ENCODE results near the gene PACSIN2.

Gene PACSIN2

DNA sequence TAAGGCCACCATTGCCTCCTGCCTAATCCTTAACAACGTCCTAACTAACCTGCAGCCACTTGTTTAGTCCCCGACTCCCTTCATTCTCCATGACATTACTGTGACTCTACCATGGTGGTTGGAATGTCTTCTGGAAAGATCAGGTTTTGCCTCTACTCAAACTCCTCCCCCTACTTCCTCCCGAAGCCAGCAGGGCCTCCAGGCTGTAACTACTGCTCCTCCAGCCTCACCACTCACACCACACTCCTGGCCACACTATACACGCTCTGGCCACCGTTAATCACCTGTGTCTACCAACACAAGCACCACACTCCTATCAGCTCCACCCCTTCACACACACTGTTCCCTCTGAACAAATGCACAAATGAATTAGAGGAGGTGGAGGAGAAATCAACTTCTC, 69.2 kb downstream of the PACSIN2 start:
- TF ChIP-seq, protein P1, sequence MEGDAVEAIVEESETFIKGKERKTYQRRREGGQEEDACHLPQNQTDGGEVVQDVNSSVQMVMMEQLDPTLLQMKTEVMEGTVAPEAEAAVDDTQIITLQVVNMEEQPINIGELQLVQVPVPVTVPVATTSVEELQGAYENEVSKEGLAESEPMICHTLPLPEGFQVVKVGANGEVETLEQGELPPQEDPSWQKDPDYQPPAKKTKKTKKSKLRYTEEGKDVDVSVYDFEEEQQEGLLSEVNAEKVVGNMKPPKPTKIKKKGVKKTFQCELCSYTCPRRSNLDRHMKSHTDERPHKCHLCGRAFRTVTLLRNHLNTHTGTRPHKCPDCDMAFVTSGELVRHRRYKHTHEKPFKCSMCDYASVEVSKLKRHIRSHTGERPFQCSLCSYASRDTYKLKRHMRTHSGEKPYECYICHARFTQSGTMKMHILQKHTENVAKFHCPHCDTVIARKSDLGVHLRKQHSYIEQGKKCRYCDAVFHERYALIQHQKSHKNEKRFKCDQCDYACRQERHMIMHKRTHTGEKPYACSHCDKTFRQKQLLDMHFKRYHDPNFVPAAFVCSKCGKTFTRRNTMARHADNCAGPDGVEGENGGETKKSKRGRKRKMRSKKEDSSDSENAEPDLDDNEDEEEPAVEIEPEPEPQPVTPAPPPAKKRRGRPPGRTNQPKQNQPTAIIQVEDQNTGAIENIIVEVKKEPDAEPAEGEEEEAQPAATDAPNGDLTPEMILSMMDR (IDR thresholded peaks at IDR 0.05; ENCODE audit: low read depth, low read length, missing control alignments) = no peak
- no peak overlapping the region for H3K4me3 ChIP-seq (ENCODE audit: low read depth, low read length)
- DNase-seq (ENCODE audit: low read depth) = no peak

DNA sequence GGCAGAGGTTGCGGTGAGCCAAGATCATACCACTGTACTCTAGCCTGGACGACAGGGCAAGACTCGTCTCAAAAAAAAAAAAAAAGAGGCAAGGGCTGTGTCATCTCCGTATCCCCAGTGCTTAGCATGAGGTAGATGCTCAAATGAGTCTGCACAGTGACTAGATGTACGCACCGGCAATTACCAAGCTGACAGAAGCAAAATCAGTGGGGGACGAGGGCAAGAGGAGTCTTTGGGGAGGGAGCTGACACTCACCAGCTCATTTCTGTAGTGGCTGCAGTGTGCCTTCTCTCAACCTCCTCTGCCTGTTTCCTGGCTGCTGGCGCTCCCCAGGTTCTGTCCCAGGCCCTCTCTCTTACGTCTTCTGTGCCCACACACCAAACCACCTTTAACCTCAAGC, 69.9 kb downstream of the PACSIN2 start:
- no peak overlapping the region for H3K4me3 ChIP-seq (ENCODE audit: low read depth, low read length)
- DNase-seq (ENCODE audit: low read depth) = no peak
- TF ChIP-seq, protein P1 (IDR thresholded peaks at IDR 0.05; ENCODE audit: low read depth, low read length, missing control alignments) = no peak

DNA sequence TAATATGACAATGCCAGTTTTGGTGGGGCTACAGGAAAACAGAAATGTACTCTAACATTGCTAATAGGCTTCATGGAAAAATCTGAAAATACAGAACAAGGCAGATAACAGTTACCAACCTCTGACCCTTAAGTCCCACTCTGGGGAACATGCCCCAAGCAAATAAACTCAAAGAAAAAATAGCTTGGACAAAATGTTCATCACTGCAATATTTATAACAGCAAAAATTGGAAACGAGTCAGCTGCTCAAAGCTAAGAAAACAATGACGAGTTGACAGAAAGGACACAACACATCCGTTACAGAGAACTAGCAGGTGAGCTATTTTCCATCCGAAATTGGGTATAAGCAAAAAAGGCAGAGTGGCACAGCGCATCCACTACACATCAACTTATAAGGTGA, 70.5 kb downstream of the PACSIN2 start:
- DNase-seq (ENCODE audit: low read depth) = no peak
- TF ChIP-seq, protein P1 (IDR thresholded peaks at IDR 0.05; ENCODE audit: low read depth, low read length, missing control alignments) = no peak
- no peak overlapping the region for H3K4me3 ChIP-seq (ENCODE audit: low read depth, low read length)

DNA sequence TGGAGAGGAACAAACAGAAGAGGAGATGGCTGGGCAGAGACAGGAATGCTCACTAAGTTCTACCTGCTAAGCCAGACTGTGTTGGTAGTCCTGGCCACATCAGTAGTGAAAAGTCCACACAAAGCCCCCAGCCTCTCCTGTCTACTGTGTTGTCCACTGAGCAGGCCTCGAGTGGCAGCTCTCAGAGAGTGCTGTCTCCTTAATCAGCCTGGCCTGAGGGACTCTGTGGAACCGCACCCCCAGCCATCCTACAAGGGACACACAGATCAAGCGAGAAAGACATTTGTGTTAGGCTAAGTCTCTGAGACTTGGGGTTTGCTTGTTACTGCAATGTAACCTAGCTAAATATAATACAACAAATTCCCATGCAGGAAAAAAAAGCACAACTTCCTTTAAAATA, 71.0 kb downstream of the PACSIN2 start:
- DNase-seq (ENCODE audit: low read depth) = no peak
- TF ChIP-seq, protein P1 (IDR thresholded peaks at IDR 0.05; ENCODE audit: low read depth, low read length, missing control alignments) = no peak
- H3K4me3 ChIP-seq (ENCODE audit: low read depth, low read length) = no peak overlapping the region

DNA sequence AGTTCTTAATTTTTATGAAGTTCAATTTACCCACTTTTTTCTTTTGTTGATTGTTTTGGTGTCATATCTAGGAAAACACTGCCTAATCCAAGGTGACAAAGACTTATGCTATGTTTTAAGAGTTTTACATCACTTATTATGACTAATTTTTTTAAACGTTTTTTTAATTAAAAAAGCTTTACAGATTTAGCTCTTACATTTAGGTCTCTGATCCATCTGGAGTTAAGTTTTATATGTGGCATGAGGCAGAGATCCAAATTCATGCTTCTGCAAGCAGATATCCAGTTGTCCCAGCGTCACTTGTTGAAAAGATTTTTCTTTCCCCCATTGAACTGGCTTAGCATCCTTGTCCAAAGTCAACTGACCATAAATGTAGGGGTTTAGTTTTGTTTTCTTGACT, 72.6 kb downstream of the PACSIN2 start:
- TF ChIP-seq, protein P1 (IDR thresholded peaks at IDR 0.05; ENCODE audit: low read depth, low read length, missing control alignments) = no peak
- H3K4me3 ChIP-seq (ENCODE audit: low read depth, low read length) = no peak overlapping the region
- DNase-seq (ENCODE audit: low read depth) = no peak

DNA sequence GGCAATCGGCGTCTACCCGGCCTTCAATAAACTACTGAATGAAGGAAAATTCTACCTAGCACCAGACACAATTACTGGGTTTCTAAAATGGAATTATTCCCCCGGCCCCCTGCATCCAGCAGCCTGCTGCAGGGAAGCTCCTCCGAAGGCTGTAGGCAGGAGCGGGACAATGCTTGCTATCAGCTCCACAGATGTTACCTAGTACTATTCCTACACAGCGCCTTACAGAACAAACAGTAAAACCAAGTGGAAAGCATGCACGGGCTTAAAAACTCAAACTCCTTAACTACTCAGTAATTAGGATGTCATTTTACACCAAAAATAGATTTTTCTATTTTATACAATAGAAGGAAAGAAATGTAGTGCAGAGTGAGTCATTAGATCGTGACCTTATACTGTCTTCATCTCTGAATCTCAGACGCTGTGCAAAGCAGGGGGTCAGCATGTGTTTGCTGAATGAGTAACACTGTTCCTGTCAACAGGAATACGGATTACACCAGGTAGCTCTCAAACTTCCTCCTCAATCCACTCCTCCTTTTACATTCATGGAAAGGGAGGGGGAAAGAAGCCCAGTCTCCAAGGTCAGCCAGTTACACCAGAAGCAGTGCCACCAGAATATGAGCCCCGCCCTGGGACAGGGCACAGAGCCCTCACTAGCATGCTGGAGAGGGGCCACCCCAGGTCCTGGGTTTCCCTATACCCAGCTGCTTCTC, 74.9 kb downstream of the PACSIN2 start:
- no peak for DNase-seq (ENCODE audit: low read depth)

More for the DNA sequence above, 74.9 kb downstream of the PACSIN2 start:
- TF ChIP-seq, protein P1 (IDR thresholded peaks at IDR 0.05; ENCODE audit: low read depth, low read length, missing control alignments) = no peak
- H3K4me3 ChIP-seq (ENCODE audit: low read depth, low read length) = no peak overlapping the region

All from GM12864 (cell line).